Dermis microvascular lymphatic vessel endothelial cell (primary cell): ENCODE measurements around the gene TLL2. TPM values are rescaled to one million over a fixed set of nuclear protein-coding genes. Genes with fewer than 3 reads are reported as not detected.

ENCODE experiments used
- DNase-seq, 2 donors: peaks; one replicate each; pipeline versions ENCODE4 v3.0.0 to v3.0.0-alpha.2; 2010; ENCODE audit warnings: low read depth in 2 of 2
- total RNA-seq: library from RNA; depleted of rRNA; stranded (reverse); fragments of >200 nt; gene quantifications from 2 replicates; pipeline ENCODE4 v1.2.1, GENCODE V29; 2014

Gene TLL2
- total RNA-seq, 1 donor from 2014 or later, result under 0.01 TPM

GRCh38 chr10:96395931-96396877, 117.5 kb downstream of the TLL2 start:
- peak; percentile 54 to 72 for DNase-seq

- DNase-seq, result no peak
Observed at GRCh38 chr10:96390460-96390864, 123.3 kb downstream of the TLL2 start.

- DNase-seq, result no peak
Observed at GRCh38 chr10:96389785-96390184, 123.9 kb downstream of the TLL2 start.

GRCh38 chr10:96387601-96388000, 126.1 kb downstream of the TLL2 start:
- no peak for DNase-seq

DNA sequence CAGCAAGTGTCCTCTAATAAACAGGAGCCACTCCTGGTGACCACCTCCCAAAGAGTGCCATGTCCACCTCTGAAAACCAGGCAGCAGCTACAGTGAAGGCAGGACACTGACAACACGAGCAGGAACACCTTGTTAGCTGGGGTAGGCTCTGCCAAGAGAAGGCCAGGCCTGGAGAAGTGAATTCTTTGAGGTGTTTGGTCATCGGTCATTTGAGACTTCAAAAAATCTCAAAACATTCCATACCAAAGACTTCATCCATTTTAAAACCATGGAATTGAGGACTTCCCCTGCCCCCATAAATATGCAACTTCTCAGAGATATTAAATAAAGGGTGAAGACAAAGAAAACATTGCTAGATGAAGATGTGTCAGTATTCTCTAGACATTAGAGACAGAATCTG, 126.6 kb downstream of the TLL2 start:
- no peak for DNase-seq

GRCh38 chr10:96384506-96384905, 129.2 kb downstream of the TLL2 start:
- DNase-seq, result no peak

DNA sequence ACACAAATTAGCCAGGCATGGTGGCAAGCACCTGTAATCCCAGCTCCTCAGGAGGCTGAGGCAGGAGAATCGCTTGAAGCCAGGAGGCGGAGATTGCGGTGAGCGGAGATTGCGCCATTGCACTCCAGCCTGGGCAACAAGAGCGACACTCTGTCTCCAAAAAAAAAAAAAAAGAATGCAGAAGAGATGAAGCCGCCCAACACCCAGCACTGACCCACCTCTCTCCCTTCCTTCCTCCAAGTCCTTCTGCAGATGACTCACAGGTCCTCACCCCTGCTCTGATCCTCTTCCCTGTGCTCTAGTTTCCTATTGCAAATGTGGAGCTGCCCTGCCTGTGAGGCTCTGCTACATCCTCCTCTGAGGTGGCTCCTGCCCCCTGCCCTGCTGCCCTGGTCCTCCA, 132.9 kb downstream of the TLL2 start:
- DNase-seq, result no peak

DNA sequence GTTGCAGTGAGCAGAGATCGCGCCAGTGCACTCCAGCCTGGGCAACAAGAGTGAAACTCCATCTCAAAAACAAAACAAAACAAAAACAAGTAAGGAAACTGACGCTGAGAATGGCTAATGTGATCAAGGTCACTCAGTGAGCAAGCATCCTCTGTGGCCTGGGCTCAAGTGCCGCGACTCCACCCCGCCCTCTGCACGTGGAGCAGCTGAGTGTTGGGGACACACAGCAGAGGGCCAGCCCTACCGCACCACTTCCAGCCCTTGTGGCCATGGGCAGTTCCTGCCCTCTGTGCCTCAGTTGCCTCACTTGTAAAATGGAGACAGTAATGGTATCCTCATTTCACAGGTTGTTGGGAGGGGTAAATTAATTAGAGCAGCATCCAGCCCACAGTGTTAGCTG, 134.0 kb downstream of the TLL2 start:
- no peak for DNase-seq

DNA sequence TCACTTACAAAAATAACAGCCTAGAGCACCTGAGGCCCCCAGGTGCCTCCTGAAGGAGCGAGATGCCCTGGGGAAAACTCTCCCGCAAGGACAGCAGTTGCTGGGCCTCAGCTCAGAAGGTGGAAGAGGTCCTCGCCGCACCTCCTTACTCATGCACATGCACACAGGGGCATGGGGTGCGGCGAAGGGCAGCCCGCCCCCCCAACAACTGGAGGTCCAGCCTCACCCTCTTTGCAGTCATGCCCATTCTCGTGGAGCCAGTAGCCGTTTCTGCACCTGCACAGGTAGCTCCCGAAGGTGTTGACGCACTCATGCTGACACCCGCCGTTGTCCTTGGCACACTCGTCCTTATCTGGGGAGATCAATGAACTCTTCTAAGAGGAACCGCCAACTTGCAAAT, 135.0 kb downstream of the TLL2 start:
- no peak for DNase-seq

- no peak for DNase-seq
Observed at GRCh38 chr10:96377816-96378294, 135.9 kb downstream of the TLL2 start.

DNA sequence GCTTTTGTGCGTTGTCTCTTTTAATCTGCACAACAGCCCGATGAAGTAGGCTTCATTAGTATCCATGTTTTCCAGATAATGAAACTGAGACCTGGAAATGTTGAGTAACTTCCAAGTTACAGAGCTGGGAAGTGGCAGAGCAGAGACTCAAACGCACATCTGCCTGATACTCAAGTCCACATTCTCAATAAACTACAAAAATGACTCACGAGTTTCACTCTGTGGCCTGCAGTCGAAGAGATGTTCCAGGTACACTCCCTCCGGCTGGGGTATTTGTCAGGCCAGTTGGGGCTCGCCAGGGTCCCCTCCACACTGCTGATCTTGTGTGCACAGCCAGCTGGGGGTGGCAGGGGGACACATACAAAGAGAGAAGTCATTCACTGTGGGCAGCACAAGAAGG, 137.2 kb downstream of the TLL2 start:
- no peak for DNase-seq

GRCh38 chr10:96374985-96375830, 138.5 kb downstream of the TLL2 start:
- DNase-seq, result peak; percentile 52 to 83

GRCh38 chr10:96374639-96374984, 139.1 kb downstream of the TLL2 start:
- no peak for DNase-seq

DNA sequence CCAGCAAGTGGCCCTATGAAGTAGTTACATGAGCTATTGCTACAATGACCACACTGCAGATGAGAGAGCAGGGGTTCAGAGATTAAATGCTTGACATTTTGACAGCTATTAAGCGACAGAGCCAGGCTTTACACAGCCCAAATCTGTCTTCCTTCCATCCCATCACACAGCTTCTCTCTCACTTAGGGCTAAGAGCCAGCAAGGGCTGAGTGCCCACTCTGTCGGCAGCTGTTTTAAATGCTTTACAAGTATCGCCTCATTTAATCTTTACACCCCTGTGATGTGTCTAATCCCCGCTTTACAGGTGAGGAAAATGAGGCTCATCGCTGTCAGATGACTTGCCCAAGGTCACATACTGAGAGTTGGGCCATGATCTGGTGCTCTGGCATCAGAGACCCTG, 139.7 kb downstream of the TLL2 start:
- no peak for DNase-seq

DNA sequence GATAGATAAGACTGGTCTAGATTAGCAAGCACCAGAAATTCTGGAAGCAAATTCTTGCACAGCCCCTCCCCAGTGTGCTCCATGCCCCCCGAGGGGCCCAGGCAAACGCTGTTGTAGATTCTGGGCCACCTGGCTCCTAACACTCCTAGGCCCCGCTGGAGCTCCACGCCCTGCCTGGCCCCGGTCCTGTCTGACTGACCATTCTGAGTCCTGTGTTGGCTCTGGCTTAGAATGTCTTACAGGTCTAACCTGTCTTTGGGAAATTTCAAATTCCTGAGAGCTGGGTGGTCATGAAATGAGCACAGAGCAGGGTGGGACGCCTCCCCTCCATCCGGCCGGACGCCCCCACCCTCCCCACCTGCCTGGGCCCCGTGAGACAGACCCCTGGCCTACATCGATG, 142.4 kb downstream of the TLL2 start:
- DNase-seq, result no peak

- DNase-seq, result peak; percentile 11 to 28
Observed at GRCh38 chr10:96370584-96371157, 143.1 kb downstream of the TLL2 start.

- no peak for DNase-seq
Observed at GRCh38 chr10:96369890-96370583, 143.7 kb downstream of the TLL2 start.

- DNase-seq, result no peak
Observed at GRCh38 chr10:96368971-96369370, 144.8 kb downstream of the TLL2 start.

DNA sequence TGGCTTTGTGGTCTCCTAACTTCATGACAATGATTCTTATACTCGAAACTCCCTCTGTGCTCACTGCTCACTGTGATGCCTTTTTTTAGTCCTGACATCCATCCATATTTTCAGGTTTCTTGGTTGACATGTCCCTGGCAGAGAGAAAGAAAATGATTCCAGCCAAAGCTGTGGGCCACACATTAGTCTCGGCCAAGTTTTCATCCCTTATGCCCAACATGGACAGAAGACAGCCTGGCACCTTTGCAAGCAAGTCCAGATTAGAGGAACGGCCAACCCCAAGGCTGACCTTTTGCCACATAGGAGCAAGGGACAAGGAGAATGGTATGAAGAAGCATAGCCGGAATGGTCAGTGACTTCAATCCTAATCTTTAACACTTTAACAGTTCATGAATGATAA, 146.3 kb downstream of the TLL2 start:
- DNase-seq, result no peak

DNA sequence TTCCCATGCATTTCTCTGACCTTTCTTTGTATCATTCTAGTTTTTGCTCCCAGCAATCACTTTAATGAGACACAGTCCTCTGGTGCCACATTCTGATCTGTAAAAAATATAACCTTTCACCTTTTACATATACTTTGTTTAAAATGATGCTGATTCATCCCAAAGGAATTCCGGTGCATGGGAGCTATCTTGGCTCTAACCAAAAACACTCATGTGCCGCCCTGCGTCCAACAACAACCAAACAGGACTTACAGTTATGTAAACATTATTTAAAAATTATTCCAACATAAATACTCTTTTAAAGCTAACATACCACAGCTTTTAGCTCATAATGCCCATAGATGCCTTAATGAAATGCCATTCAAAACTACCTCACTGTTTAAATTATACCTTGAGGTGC, 147.2 kb downstream of the TLL2 start:
- DNase-seq, result no peak

DNA sequence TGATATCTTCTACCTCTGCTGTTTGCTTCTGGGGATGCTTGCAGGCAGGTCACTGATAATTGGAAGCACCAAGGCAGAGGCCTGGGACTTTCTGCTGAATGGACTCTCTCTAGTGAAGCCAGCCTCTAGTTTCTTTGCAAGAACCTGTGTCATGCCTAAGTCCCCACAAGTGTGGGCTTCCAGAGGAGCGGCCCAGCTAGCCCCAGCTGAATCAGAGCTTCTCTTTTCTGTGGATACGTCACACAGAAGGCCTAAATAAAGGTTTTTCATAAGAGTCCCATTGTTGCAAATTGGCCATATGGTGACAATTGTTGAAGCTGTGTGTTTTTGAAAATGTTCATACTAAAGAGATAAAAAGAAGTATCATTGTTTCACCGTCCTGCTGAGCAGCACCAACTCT, 148.2 kb downstream of the TLL2 start:
- DNase-seq, result no peak

- DNase-seq, result no peak
Observed at GRCh38 chr10:96360766-96361165, 153.0 kb downstream of the TLL2 start.
